Esophagus (tissue), 2 donors: ENCODE data around the gene HIGD1B. TPM values are rescaled to one million over a fixed set of nuclear protein-coding genes. Genes with fewer than 3 reads are reported as not detected.

Experiments used
- H3K27ac ChIP-seq, 2 donors: one replicate each; pipeline ENCODE4 v1.5.1; 2013; ENCODE audit warnings: low read depth in 2 of 2, mild to moderate bottlenecking in 2 of 2, inconsistent platforms in 1 of 2, low read length in 1 of 2, moderate library complexity in 1 of 2
- H3K27me3 ChIP-seq, 2 donors: one replicate each; pipeline ENCODE4 v1.6.1; 2013; ENCODE audit warnings: low read length in 2 of 2, control low read depth in 1 of 2, mild to moderate bottlenecking in 1 of 2; ENCODE audit not compliant: insufficient read depth in 2 of 2, control insufficient read depth in 1 of 2
- H3K36me3 ChIP-seq, 2 donors: one replicate each; pipeline ENCODE4 v1.6.1; 2013; ENCODE audit warnings: low read length in 1 of 2; ENCODE audit not compliant: control insufficient read depth in 2 of 2, insufficient read depth in 2 of 2
- H3K4me1 ChIP-seq, 2 donors: one replicate each; pipeline ENCODE4 v1.6.1; 2013; ENCODE audit warnings: low read length in 1 of 2; ENCODE audit not compliant: control insufficient read depth in 2 of 2, insufficient read depth in 2 of 2
- H3K4me3 ChIP-seq, 2 donors: one replicate each; pipeline ENCODE4 v1.5.1; 2013; ENCODE audit warnings: low read length in 2 of 2, mild to moderate bottlenecking in 2 of 2, low read depth in 1 of 2, moderate library complexity in 1 of 2
- H3K9me3 ChIP-seq, 2 donors: one replicate each; pipeline ENCODE4 v1.6.1; 2013; ENCODE audit warnings: mild to moderate bottlenecking in 2 of 2, low read depth in 1 of 2, low read length in 1 of 2, moderate library complexity in 1 of 2; ENCODE audit not compliant: control insufficient read depth in 2 of 2, insufficient read depth in 1 of 2
- WGBS, 2 donors: extraction: QIAGEN DNeasy Blood & Tissue Kit; methylation state at CpG; one replicate each; pipeline ENCODE4 v1.1.7; 2013; 5-methylcytosine and 5-hydroxymethylcytosine counted together
- polyA plus RNA-seq, 2 donors: library from polyadenylated mRNA; stranded (reverse); fragments of 200-250 nt; gene quantifications; one replicate each; pipeline ENCODE4 v1.2.3, GENCODE V29; 2013
- donor health status: healthy with polysubstance abuse.
- donor health status: Bipolar disorder and iron deficiency.

The HIGD1B gene
- polyA plus RNA-seq, 2 donors: 2.8 to 3.5 TPM

DNA sequence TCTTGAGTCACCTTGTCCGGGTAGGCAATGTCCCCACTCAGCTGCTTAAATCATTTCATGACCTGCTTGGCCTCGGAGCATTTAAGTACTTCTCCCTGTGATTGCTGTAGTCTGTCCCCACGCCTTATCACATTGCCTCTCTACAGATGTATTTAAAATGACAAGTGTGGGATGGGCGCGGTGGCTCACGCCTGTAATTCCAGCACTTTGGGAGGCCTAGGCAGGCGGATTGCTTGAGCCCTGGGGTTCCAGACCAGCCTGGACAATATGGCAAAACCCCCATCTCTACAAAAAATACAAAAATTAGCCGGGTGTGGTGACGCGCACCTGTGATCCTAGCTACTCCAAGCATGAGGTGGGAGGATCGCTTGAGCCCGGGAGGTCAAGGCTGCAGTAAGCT lies 16.3 kb upstream of the HIGD1B start:
- Histone ChIP-seq H3K9me3 (no peaks in the 10 kb centered on the region), H3K4me1 (peaks cover 0 to 3% of the 10 kb centered on the region in 2 donors), H3K4me3 (no peak overlapping the region), H3K27ac (no peak overlapping the region), H3K27me3 (peaks cover 4 to 8% of the 10 kb centered on the region in 2 donors), H3K36me3 (no peaks in the 10 kb centered on the region)
- WGBS, 2 donors: 81 to 91% methylated on average over 12 of the region's 12 CpGs

DNA sequence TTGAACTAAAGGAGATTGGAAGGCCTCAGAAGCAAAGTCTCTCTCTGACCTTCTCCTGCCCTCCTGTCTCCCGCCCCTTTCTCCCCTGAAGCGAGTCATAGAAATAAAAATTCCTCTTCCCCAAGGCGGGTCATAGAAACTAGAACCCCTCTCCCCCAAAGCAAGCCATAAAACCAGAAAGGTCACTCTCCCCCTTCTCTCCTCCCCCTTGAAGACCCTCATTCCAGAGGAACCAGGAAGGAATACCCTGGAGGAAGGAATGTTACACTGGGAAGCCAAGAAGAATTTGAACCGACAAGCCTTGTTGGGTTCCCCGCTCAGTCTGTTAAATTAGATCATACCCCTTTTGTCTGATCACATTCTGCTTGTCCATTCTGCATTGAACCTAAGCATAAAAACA lies 14.9 kb upstream of the HIGD1B start:
- Histone ChIP-seq H3K4me3 (no peak overlapping the region), H3K27me3 (peaks cover 4 to 8% of the 10 kb centered on the region in 2 donors), H3K9me3 (no peaks in the 10 kb centered on the region), H3K36me3 (no peaks in the 10 kb centered on the region), H3K4me1 (peaks cover 0 to 3% of the 10 kb centered on the region in 2 donors), H3K27ac (no peak overlapping the region)
- 84 to 88% methylated on average over 5 of the region's 5 CpGs for WGBS, 2 donors

DNA sequence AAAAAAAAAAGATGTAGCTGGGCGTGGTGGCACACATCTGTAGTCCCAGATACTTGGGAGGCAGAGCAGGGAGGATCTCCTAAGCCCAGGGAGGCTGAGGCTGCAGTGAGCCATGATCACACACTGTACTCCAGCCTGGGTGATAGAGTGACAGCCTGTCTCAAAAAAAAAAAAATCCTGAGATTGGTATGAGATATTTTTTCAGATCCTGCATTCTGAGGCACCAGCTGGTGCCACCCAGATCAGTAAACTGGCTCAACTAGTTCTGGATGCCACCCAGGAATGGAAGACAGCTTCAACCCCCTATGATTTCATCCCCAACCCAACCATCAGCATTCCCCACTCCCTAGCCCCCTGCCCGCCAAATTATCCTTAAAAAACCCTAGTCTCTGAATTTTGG lies 10.5 kb upstream of the HIGD1B start:
- 59 to 66% methylated on average over 2 of the region's 2 CpGs for WGBS, 2 donors
- H3K9me3 ChIP-seq: no peaks in the 10 kb centered on the region
- H3K27me3 ChIP-seq: no peaks in the 10 kb centered on the region
- no peak overlapping the region for H3K4me3 ChIP-seq
- no peak overlapping the region for H3K27ac ChIP-seq
- no peaks in the 10 kb centered on the region for H3K36me3 ChIP-seq
- no peaks in the 10 kb centered on the region for H3K4me1 ChIP-seq

GRCh38 chr17:44840274-44840673 lies 7.4 kb upstream of the HIGD1B start:
- Histone ChIP-seq H3K36me3 (no peaks in the 10 kb centered on the region), H3K27ac (no peak overlapping the region), H3K9me3 (no peaks in the 10 kb centered on the region), H3K4me1 (no peaks in the 10 kb centered on the region), H3K4me3 (no peak overlapping the region), H3K27me3 (no peaks in the 10 kb centered on the region)
- 72 to 82% methylated on average over 4 of the region's 4 CpGs for WGBS, 2 donors

- no peaks in the 10 kb centered on the region for H3K9me3 ChIP-seq
These were observed 6.7 kb upstream of the HIGD1B start for GRCh38 chr17:44840936-44841335.

DNA sequence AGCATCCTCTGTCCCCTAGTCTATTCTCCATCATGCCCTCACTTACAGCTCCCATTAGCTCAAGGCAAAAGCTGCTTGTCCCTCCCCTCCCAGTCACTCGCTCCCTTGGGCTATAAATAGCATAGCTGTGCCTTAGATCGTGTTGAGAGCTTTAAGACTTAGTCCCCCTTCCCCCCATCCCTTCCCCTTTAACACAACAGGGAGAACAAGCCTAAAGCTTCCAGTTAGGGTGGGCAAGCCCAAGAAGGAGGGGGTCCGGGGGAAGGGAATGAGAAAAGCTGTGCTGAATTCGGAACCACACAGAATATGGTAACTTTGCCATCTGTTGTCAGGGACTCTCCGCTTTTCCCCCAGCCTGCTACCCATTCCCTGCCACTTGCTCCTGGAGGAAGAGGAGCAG lies 4.9 kb upstream of the HIGD1B start:
- no peaks in the 10 kb centered on the region for H3K36me3 ChIP-seq
- no peaks in the 10 kb centered on the region for H3K9me3 ChIP-seq
- H3K27me3 ChIP-seq: no peaks in the 10 kb centered on the region
- no peak overlapping the region for H3K27ac ChIP-seq
- no peak overlapping the region for H3K4me3 ChIP-seq
- 43 to 46% methylated on average over 5 of the region's 5 CpGs for WGBS, 2 donors
- H3K4me1 ChIP-seq: no peaks in the 10 kb centered on the region

More at GRCh38 chr17:44840936-44841335, 6.7 kb upstream of the HIGD1B start:
- H3K36me3 ChIP-seq: no peaks in the 10 kb centered on the region
- no peak overlapping the region for H3K27ac ChIP-seq
- no peaks in the 10 kb centered on the region for H3K27me3 ChIP-seq
- no peak overlapping the region for H3K4me3 ChIP-seq
- H3K4me1 ChIP-seq: no peaks in the 10 kb centered on the region
- 80 to 81% methylated on average over 3 of the region's 3 CpGs for WGBS, 2 donors

DNA sequence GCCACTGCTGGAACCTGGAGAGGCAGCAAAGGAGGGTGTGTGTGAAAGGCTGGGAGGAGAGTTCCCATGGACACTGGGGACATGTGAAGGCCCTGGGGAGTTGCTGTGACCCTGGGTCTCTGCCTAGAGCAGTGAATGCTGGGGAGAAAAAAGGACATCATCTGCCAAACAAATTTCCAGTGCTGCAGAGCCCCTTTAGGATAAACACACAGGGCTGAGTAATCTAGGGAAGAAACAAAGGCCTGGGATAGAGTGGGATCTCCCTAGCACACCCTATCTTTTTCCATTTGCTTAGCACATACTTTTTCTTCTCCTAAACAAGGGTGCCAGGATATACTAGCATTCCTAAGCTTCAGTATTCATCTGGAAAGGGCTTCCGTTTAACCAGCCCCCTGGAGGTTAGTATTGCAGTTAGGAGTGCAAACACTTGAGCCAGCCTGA lies 3.3 kb upstream of the HIGD1B start:
- H3K36me3 ChIP-seq: no peaks in the 10 kb centered on the region
- no peak overlapping the region for H3K27ac ChIP-seq
- H3K4me1 ChIP-seq: no peaks in the 10 kb centered on the region
- H3K27me3 ChIP-seq: no peaks in the 10 kb centered on the region
- no peak overlapping the region for H3K4me3 ChIP-seq
- WGBS, 2 donors: 52 to 60% methylated on average over 1 of the region's 1 CpG
- H3K9me3 ChIP-seq: no peaks in the 10 kb centered on the region

DNA sequence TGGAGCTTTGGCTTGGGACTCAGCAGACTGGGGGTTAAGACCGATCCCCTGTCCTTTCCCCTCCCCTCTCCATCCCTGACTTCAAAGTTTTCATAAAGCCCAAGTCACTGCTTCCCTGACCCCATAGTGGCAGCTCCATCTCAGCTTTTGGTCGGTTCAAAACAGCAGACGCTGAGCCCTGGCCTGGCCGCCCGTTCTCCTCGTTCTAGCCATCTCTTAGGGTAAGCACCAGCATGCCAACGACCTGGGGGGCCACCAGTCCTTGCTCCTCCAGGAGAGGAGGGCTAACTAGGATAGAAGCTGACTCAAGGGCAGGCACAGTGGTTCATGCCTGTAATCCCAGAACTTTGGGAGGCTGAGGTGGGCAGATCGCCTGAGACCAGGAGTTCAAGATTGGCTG lies 1.5 kb upstream of the HIGD1B start:
- Histone ChIP-seq H3K36me3 (peaks cover 4 to 13% of the 10 kb centered on the region in 2 donors), H3K27me3 (no peaks in the 10 kb centered on the region), H3K9me3 (no peaks in the 10 kb centered on the region), H3K4me1 (no peaks in the 10 kb centered on the region), H3K4me3 (no peak overlapping the region), H3K27ac (no peak overlapping the region)
- WGBS, 2 donors: 76 to 79% methylated on average over 8 of the region's 8 CpGs

DNA sequence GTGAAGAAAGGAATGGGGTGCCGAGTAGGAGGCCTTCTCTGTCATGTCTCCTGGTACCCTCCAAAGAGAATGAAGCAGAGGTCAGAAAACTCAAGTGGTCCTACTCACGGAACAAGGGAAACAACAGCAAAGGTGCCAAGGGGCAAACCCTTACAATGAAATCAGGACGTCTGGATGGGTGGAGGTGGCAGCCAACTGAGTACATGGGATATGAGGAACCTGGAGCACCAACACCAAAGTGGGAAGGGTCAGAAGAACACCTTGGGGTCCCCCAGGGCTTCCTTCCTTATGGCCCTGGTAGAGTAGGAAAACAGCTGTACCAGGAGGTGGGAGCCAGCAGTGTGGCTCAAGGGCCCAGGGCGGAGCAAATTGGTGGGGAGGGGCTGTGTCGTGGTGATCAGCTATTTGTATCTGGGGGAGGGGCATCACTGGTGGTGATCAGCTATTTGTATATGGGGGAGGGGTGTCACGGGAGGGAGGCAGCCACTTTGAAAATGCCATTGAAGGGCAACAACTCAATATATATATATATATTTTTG lies 643 bp downstream of the HIGD1B start:
- Histone ChIP-seq H3K36me3 (peaks cover 6 to 27% of the 10 kb centered on the region in 2 donors), H3K27ac (no peak overlapping the region), H3K4me3 (no peak overlapping the region), H3K27me3 (no peaks in the 10 kb centered on the region), H3K9me3 (no peaks in the 10 kb centered on the region), H3K4me1 (no peaks in the 10 kb centered on the region)
- 62 to 64% methylated on average over 6 of the region's 6 CpGs for WGBS, 2 donors

DNA sequence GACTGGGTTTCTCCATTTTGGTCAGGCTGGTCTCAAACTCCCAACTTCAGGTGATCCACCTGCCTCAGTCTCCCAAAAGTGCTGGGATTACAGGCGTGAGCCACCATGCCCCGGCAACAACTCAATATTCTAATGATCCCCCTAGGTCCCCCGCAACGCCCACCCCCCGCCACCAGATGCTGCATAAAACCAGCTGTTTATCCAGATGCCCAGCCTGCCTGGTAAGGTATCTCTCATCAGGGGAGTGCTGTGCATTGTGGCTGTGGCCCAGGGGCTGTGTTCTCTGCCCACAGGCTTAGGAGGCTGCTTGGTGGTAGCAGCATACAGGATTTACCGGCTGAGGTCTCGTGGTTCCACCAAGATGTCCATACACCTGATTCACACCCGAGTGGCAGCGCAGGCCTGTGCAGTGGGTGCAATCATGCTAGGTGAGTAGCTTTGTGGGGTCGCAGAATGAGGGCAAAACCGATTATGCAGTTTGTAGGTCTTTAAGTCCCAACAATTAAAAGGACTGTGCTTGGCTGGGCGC lies 1.3 kb downstream of the HIGD1B start:
- no peaks in the 10 kb centered on the region for H3K9me3 ChIP-seq
- no peaks in the 10 kb centered on the region for H3K4me1 ChIP-seq
- WGBS, 2 donors: 89 to 91% methylated on average over 12 of the region's 12 CpGs
- no peak overlapping the region for H3K27ac ChIP-seq
- H3K27me3 ChIP-seq: no peaks in the 10 kb centered on the region
- H3K4me3 ChIP-seq: no peak overlapping the region
- peaks cover 13 to 32% of the 10 kb centered on the region in 2 donors for H3K36me3 ChIP-seq
